GM12873 (cell line): Measurements from ENCODE around the gene LRRC56.

Experiments
- TF ChIP-seq, protein P1 (sequence below): IDR thresholded peaks from 2 replicates; pipeline ENCODE4 v1.5.1; 2012; ENCODE audit warnings: low read depth, mild to moderate bottlenecking, moderate library complexity, low read length, control low read depth; ENCODE audit not compliant: insufficient read depth; ENCODE audit errors: missing control alignments

The LRRC56 gene

DNA sequence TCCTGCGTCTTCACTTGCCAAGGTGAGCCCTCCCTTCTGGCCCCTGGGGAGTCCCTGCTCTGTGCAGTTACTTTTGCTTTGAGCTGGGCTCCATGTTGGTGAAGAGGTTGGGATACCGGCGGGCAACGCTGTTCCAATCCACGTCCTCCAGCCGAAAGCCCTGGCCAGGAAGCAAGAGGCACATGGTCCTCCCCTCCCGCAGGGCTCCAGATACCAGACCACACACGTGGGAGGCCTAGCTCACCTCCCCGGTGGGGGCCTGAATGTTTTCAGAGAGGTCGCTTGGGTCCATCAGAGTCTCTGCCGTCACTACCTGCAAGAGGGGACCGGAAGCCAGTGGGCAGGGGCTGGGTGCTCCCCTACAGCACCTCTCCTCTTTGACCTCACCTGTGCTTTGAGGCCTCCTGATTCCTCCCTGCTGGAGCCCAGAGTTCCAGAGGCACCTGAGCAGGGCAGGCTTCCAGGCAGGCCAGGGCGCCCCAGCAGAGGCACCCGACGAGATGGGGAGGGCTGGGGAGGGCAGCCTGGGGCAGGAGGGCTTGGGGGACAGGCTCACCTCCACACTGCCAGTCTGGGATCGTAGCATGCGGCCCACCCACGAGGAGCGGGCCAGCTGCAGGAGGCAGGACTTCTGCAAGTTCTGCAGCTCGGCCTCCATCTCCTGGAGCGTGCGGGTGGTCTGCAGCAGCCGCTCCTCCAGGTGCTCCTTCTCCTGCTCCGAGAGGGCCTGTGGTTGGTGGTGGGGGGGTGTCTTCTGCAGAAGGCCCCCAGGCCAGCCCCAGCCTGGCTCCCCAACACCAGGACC lies 20.2 kb downstream of the LRRC56 start:
- TF ChIP-seq, protein P1, sequence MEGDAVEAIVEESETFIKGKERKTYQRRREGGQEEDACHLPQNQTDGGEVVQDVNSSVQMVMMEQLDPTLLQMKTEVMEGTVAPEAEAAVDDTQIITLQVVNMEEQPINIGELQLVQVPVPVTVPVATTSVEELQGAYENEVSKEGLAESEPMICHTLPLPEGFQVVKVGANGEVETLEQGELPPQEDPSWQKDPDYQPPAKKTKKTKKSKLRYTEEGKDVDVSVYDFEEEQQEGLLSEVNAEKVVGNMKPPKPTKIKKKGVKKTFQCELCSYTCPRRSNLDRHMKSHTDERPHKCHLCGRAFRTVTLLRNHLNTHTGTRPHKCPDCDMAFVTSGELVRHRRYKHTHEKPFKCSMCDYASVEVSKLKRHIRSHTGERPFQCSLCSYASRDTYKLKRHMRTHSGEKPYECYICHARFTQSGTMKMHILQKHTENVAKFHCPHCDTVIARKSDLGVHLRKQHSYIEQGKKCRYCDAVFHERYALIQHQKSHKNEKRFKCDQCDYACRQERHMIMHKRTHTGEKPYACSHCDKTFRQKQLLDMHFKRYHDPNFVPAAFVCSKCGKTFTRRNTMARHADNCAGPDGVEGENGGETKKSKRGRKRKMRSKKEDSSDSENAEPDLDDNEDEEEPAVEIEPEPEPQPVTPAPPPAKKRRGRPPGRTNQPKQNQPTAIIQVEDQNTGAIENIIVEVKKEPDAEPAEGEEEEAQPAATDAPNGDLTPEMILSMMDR: no peak

DNA sequence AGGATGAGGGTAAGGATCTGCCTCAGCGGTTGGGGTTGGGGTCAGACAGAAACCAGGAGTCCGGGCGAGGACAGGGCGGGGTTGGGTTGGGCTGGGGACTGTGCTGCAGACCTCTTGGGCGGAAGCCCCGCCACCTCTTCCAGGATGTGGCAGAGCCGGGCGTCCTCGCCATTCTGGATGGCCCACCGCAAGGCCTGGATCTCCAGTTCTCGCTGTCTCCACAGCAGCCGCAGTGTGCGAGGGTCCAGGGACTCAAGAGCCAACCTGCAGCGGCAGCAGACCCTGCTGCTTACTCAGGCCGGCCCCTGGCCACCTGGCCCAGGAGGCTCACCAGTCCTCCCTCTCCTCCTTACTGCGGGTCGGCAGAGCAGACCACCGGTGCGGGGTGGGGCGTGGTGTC lies 21.2 kb downstream of the LRRC56 start:
- TF ChIP-seq, protein P1: no peak

DNA sequence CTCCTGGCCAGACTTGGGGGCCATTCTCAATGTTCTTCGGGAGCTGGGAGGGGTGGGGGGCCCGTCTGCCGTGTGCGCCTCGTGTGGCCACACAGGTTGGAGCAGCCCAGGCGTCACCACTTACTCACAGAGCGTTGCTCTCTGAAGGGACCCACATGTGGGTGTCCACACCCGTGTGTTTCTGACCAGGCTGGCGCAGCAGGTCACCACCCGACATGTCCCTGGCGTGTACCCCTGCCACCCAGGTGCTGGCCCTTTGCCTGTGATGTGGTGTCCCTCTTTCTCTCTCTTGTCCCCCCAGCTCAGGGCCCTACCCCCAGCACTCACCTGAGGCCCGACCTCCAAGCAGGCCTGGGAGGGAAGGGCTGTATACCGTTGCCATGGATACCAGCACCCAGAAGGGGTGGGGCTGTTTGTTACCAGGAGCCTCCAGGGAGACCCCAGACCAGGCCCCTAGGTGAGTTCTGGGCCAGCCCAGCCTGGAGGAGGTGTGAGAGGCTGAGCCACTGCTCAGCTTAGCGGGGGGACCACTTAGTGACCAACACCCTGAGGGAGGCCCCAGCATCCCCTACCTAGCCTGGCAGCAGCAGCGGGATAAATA lies 21.8 kb downstream of the LRRC56 start:
- TF ChIP-seq, protein P1: peak; percentile 29

DNA sequence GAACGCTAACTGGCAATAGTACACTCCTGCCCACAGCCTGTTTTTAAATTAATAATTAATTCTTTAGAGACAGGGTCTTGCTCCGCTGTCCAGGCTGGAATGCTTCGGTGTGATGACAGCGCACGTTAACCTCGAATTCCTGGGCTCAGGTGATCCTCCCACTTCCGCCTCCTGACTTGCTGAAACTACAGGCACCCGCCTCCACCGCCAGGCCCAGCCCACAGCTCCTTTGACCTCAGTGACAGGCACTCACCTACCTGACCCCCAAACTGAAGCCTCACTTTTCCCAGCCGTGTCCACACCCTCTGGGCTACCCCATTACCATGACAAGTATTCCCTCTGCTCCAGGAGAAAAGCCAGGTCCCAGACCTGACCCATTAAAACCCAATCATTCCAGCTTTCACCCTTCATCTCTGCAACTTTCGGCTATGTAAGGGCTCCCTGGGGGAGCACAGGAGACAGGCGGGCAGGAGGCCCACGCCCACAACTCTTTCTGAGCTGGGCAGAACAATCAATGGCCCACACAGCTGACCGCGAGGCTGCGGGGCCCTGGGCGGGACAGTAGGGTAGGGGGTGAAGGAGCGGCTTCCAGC lies 22.5 kb downstream of the LRRC56 start:
- TF ChIP-seq, protein P1: no peak

DNA sequence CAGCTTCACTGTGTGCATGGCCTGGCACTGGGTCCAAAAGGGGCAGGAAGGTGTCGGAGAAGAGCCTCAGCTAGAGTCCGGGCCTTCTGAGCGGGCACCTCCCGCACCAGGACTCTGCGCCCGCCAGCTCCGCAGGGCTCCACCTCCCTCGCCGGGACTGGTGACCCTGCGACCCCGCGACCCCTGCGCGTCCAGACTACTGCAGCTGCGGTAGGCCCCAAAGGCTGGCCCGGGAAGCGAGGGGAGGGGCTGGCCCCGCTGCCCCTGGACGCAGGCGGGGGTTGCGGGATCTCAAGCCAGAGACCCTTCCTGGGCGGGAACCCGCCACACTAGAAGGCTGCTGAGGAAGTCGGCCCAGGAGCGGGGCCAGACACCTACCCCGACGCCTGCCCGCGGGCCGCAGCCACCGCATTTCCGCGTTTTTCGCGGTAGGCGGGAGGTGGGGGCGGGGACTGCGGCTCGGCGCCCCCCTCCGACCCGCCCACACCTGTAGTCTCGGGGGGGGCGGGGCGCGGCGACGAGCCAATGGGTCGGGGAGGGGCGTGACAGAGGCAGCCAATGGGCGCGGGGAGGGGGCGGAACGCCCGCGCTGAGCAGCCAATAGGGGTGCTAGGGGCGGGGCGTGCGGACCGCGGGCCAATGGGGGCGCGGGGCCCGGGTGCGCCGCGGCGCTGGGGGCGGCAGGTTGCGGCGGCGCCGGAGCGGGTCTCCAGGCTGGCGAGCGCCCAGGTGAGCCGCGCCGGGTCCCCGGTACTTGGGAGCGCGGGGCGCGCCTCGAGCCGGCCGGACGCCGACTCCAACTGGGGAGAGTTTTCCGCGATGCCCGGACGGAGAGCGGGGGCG lies 23.2 kb downstream of the LRRC56 start, which contains the start of the genes LMNTD2 and RASSF7:
Gene LMNTD2 (minus strand): TSS at position 434 of the 843 bp plus-strand sequence. CDS start 22 bp downstream, at position 412.
Gene RASSF7 (plus strand): TSS at position 666 of the 843 bp plus-strand sequence. CDS start 799 bp downstream, outside the sequence.
- TF ChIP-seq, protein P1: no peak

DNA sequence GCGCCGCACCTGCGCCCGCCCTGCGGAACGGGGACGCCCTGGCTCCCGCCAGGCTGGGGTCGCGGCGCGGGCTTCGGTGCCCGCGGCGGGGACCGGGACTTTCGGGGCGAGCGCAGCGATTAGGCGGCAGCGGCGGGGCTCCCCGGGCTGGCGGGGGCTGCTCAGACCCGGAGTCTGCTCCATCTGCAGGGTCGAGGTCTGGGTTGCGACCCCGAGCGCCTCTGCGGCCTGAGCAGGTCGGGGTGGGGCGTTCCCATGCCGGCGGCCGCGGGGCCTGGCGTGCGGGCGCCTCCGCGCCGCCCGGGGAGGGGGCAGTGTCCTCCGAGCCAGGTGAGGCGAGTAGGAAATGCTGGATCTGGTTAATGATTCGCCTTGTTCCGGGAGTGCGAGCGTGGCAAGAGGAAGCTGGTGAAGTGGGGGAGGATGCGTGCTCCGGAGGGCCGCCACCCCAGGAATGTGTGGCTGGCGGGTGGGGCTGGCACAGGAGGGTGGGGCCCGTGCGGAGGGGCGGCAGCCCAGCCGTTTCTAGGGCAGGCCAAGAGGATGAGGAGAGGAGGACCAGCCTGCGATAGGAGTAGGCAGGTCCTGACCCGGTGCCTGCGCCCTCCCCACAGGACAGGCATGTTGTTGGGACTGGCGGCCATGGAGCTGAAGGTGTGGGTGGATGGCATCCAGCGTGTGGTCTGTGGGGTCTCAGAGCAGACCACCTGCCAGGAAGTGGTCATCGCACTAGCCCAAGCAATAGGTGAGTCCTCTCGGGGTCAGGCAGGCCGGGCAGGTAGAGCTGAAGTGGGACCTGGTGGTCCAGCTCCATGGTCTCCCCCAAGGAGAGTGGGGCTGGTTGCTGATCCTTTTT lies 24.0 kb downstream of the LRRC56 start:
- TF ChIP-seq, protein P1: no peak
